GM19238 (cell line): Measurements from ENCODE around the gene ACAP2.
A peak's percentile ranks its signal among the peaks of the same experiment; 100 is the strongest.
"Not testable (repeated sequence)": the region's sequence is repeated elsewhere in the genome, so short reads cannot be mapped to it uniquely, and the experiment has no call there.

Experiments
- DNase-seq: peaks from one replicate; pipeline ENCODE4 v3.0.0; 2011; ENCODE audit warnings: low spot score; ENCODE audit not compliant: insufficient read length

ACAP2 gene

GRCh38 chr3:195442573-195443390, at the start of gene ACAP2:
Gene ACAP2 (minus strand): TSS chr3:195443020. CDS start chr3:195442847, 173 bp downstream.
- DNase-seq = peak; percentile 98

- DNase-seq = no peak
These were observed 32.8 kb upstream of the ACAP2 start for GRCh38 chr3:195475614-195476013.

GRCh38 chr3:195475116-195475515, 32.3 kb upstream of the ACAP2 start:
- not testable (repeated sequence) for DNase-seq

- no peak for DNase-seq
These were observed 26.0 kb upstream of the ACAP2 start for GRCh38 chr3:195468841-195469240.

- DNase-seq = no peak
These were observed 25.6 kb upstream of the ACAP2 start for GRCh38 chr3:195468391-195468776.

GRCh38 chr3:195467641-195468390, 25.0 kb upstream of the ACAP2 start:
- no peak for DNase-seq

- no peak for DNase-seq
These were observed 23.4 kb upstream of the ACAP2 start for GRCh38 chr3:195466251-195466650.

- not testable (repeated sequence) for DNase-seq
These were observed 20.1 kb upstream of the ACAP2 start for GRCh38 chr3:195462922-195463321.

GRCh38 chr3:195462308-195462610, 19.4 kb upstream of the ACAP2 start:
- no peak for DNase-seq

- DNase-seq = no peak
These were observed 18.9 kb upstream of the ACAP2 start for GRCh38 chr3:195461594-195462307.

GRCh38 chr3:195460091-195460713, 17.4 kb upstream of the ACAP2 start:
- DNase-seq = no peak

GRCh38 chr3:195458316-195458717, 15.5 kb upstream of the ACAP2 start:
- DNase-seq = no peak

- no peak for DNase-seq
These were observed 13.0 kb upstream of the ACAP2 start for GRCh38 chr3:195455789-195456188.

- no peak for DNase-seq
These were observed 10.4 kb upstream of the ACAP2 start for GRCh38 chr3:195453236-195453635.

GRCh38 chr3:195451373-195452015, 8.7 kb upstream of the ACAP2 start:
- DNase-seq = no peak

- DNase-seq = no peak
These were observed 8.0 kb upstream of the ACAP2 start for GRCh38 chr3:195450731-195451229.

GRCh38 chr3:195448205-195448875, 5.5 kb upstream of the ACAP2 start:
- no peak for DNase-seq

- DNase-seq = no peak
These were observed 4.4 kb upstream of the ACAP2 start for GRCh38 chr3:195447201-195447600.

- DNase-seq = no peak
These were observed 3.5 kb upstream of the ACAP2 start for GRCh38 chr3:195446359-195446758.

- DNase-seq = no peak
These were observed 3.1 kb upstream of the ACAP2 start for GRCh38 chr3:195445885-195446284.
